Endodermal cell (in vitro differentiated cells): Measurements from ENCODE around the gene ODAPH. TPM values are rescaled to one million over a fixed set of nuclear protein-coding genes. Genes with fewer than 3 reads are reported as not detected.

Source experiments
- DNase-seq: peaks from one replicate; pipeline ENCODE4 v3.0.0-alpha.2; 2017
- H3K27ac ChIP-seq: 2 replicates; pipeline ENCODE4 v1.5.1; 2013; ENCODE audit warnings: mild to moderate bottlenecking, low read depth, low read length, moderate library complexity
- H3K27me3 ChIP-seq: 2 replicates; pipeline ENCODE4 v1.6.1; 2013; ENCODE audit warnings: mild to moderate bottlenecking, low read length, moderate library complexity; ENCODE audit not compliant: insufficient read depth, control insufficient read depth, poor library complexity, severe bottlenecking
- H3K36me3 ChIP-seq: 2 replicates; pipeline ENCODE4 v1.7.0; 2013; ENCODE audit warnings: mild to moderate bottlenecking, low read length, moderate library complexity; ENCODE audit not compliant: control insufficient read depth, insufficient read depth
- H3K4me1 ChIP-seq: one replicate; pipeline ENCODE4 v1.7.0; 2013; ENCODE audit warnings: low read length; ENCODE audit not compliant: control insufficient read depth, insufficient read depth
- H3K4me3 ChIP-seq: 2 replicates; pipeline ENCODE4 v1.5.1; 2013; ENCODE audit warnings: mild to moderate bottlenecking, low read length, moderate library complexity
- H3K9ac ChIP-seq: 2 replicates; pipeline ENCODE4 v1.6.1; 2013; ENCODE audit warnings: mild to moderate bottlenecking, low read length, moderate library complexity; ENCODE audit not compliant: poor library complexity, severe bottlenecking; ENCODE audit errors: extremely low read depth
- H3K9me3 ChIP-seq: 2 replicates; pipeline ENCODE4 v1.6.1; 2013; ENCODE audit warnings: mild to moderate bottlenecking, low read length, moderate library complexity; ENCODE audit not compliant: control insufficient read depth
- H3K27ac Mint-ChIP-seq: 2 replicates; pipeline ENCODE4 v1.8.0; 2020; ENCODE audit warnings: mixed read lengths
- H3K27me3 Mint-ChIP-seq: 2 replicates; pipeline ENCODE4 v1.8.0; 2021; ENCODE audit warnings: mild to moderate bottlenecking, mixed read lengths; ENCODE audit not compliant: insufficient read depth
- H3K36me3 Mint-ChIP-seq: 2 replicates; pipeline ENCODE4 v1.8.0; 2020; ENCODE audit warnings: low read depth, mixed read lengths
- H3K4me1 Mint-ChIP-seq: 2 replicates; pipeline ENCODE4 v1.8.0; 2020; ENCODE audit warnings: mixed read lengths
- H3K4me3 Mint-ChIP-seq: 2 replicates; pipeline ENCODE4 v1.8.0; 2020; ENCODE audit warnings: mild to moderate bottlenecking, moderate library complexity, mixed read lengths
- H3K9me3 Mint-ChIP-seq: 2 replicates; pipeline ENCODE4 v1.8.0; 2020; ENCODE audit warnings: mild to moderate bottlenecking, mixed read lengths
- CTCF ChIP-seq: fragments of 200-600 bp; sonication (generic); conservative IDR thresholded peaks from 2 replicates; pipeline ENCODE4 v1.5.0; 2021; ENCODE audit warnings: antibody characterized with exemption, mild to moderate bottlenecking
- WGBS, 2 experiments: methylation state at CpG; one replicate each; pipeline versions ENCODE4 v1.1.5 to v1.1.7; 2013; ENCODE audit warnings: missing lambda C conversion rate in 2 of 2, mixed read lengths in 1 of 2; ENCODE audit not compliant: insufficient coverage in 1 of 2, insufficient read length in 1 of 2; 5-methylcytosine and 5-hydroxymethylcytosine counted together
- total RNA-seq, 2 donors: library from RNA; stranded (reverse); fragmentation: NEBNext Ultra II Directional in 1 of 2; extraction: Animal tissue kit (Norgen Biotek cat#: 25700) in 1 of 2; gene quantifications; 2 replicates in 1 of 2; 3 replicates in 1 of 2; pipeline ENCODE4 v1.2.1, GENCODE V29; 2021

Gene ODAPH
- total RNA-seq, 2 donors from 2014 or later = not detected

DNA sequence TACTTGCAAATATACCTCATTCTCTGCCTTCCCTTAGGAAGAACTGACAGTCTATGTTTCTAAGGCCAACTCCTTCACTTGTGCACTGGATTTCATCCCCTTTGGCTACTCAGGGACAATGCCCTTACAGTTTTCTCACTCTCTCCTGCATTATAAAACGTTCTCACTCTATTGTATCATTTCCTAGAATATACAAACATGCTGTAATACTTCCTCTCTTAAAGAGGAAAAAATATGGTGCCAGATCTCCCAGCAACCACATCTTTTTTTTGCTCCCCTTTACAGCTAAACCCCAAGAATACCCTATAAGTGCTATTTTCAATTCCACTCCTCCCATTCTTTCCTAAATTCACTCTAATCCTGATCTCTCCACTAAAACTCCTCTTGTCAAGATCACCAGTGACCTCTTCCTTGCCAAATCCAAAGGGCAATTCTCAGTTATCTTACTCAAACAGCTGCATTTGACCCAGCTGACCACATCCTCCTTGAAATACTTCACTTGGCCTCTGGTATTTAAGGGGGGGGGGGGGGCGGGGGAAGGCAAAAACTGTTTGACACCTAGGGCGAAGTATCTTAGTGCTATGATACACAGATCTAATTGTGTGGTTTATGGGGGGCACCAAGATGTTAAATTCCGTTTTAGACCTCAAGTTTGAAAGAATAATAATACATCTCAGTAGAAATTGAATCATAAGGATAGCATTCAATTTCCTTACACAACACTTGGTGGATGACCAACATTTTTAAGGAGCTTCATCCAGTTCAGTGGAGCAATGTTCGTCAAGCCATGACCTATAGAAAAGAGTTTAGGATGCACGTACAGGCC lies 43.3 kb upstream of the ODAPH start:
- Histone ChIP-seq H3K27ac (no peak overlapping the region), H3K4me3 (peak overlapping the region; percentile 100), H3K27me3 (no peaks in the 10 kb centered on the region), H3K9ac (peak overlapping the region; percentile 89), H3K36me3 (peaks cover 30% of the 10 kb centered on the region), H3K4me1 (no peaks in the 10 kb centered on the region), H3K9me3 (peaks cover 6% of the 10 kb centered on the region)
- H3K27me3 Mint-ChIP-seq = no peaks in the 10 kb centered on the region
- TF ChIP-seq CTCF = no peak
- peaks cover 14% of the 10 kb centered on the region for H3K9me3 Mint-ChIP-seq
- H3K27ac Mint-ChIP-seq = no peak overlapping the region
- peaks cover 18% of the 10 kb centered on the region for H3K4me1 Mint-ChIP-seq
- 0 to 34% methylated on average over 1 to 5 of the region's 6 CpGs for WGBS, 2 experiments
- H3K4me3 Mint-ChIP-seq = no peak overlapping the region
- DNase-seq = peak; percentile 44
- peaks cover 32% of the 10 kb centered on the region for H3K36me3 Mint-ChIP-seq

DNA sequence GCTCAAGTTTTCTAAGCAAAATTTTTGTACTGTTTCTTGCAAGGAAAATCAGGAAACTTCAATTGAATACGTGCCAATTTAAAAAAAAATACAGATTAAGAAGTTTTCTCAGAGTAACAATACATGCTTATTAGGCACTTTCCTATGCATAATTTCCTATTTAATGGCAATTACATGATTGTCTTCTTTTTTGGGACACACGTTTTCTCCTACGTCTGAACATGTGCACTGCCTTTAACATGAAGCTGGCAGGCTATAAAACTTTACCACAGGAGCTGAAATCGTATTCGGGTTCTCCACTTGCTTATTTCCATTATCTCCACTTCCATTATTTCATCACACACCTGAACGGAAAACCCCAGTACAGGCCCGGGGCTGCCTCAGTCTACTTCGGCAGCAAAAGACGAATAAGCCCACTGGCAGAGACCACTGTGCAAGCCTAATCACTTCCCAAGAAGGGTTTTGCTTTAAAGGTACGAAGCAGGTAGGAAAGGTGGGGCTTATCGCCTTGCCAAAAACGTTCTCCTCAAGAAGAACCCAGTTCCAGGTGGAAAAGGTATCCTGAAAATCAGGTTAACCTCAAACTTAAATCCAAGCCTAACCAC lies 42.2 kb upstream of the ODAPH start:
- DNase-seq = no peak
- Histone ChIP-seq H3K36me3 (peaks cover 31% of the 10 kb centered on the region), H3K27ac (peak overlapping the region; percentile 47), H3K9me3 (peaks cover 6% of the 10 kb centered on the region), H3K27me3 (no peaks in the 10 kb centered on the region), H3K4me1 (no peaks in the 10 kb centered on the region), H3K9ac (peak overlapping the region; percentile 89), H3K4me3 (peak overlapping the region; percentile 100)
- Mint-ChIP-seq H3K4me1 (peaks cover 18% of the 10 kb centered on the region), H3K27me3 (no peaks in the 10 kb centered on the region), H3K27ac (peak overlapping the region; percentile 94), H3K36me3 (peaks cover 35% of the 10 kb centered on the region), H3K9me3 (peaks cover 14% of the 10 kb centered on the region), H3K4me3 (no peak overlapping the region)
- 0 to 4% methylated on average over 5 to 12 of the region's 12 CpGs for WGBS, 2 experiments
- TF ChIP-seq CTCF = no peak

- no peaks in the 10 kb centered on the region for H3K27me3 Mint-ChIP-seq
- TF ChIP-seq CTCF = no peak
- Histone ChIP-seq H3K9ac (peak within 1 kb of the TSS; percentile 89), H3K27me3 (no peaks in the 10 kb centered on the region), H3K4me3 (peak within 1 kb of the TSS; percentile 100), H3K36me3 (peaks cover 35% of the 10 kb centered on the region), H3K27ac (peak within 1 kb of the TSS; percentile 79), H3K9me3 (peaks cover 6% of the 10 kb centered on the region), H3K4me1 (no peaks in the 10 kb centered on the region)
- H3K27ac Mint-ChIP-seq = peak within 1 kb of the TSS; percentile 94
- H3K4me1 Mint-ChIP-seq = peaks cover 15% of the 10 kb centered on the region
- peak; percentile 98 for DNase-seq
- 0% methylated on average over 18 to 61 of the region's 61 CpGs for WGBS, 2 experiments
- peaks cover 10% of the 10 kb centered on the region for H3K9me3 Mint-ChIP-seq
- H3K36me3 Mint-ChIP-seq = peaks cover 39% of the 10 kb centered on the region
- H3K4me3 Mint-ChIP-seq = no peak within 1 kb of the TSS
Measured at GRCh38 chr4:75514131-75514948, 41.5 kb upstream of the ODAPH start, which contains the start of the genes RCHY1 and THAP6. Gene RCHY1 (minus strand): TSS chr4:75514403. CDS start chr4:75514286, 117 bp downstream. Gene THAP6 (plus strand): TSS chr4:75514473. CDS start chr4:75515453, 980 bp downstream.
